Esophagus squamous epithelium (tissue), 4 donors: ENCODE measurements around the gene BBX.

ENCODE experiments used
- POLR2A ChIP-seq, 4 donors: fragments of 450-650 bp; IDR thresholded peaks; one replicate each; pipeline ENCODE4 v1.6.1; 2017; ENCODE audit warnings: antibody characterized with exemption in 4 of 4, mild to moderate bottlenecking in 4 of 4, moderate library complexity in 3 of 4
- TF ChIP-seq, protein P1 (sequence below), 6 experiments: fragments of 450-650 bp in 4 of 6; fragments of 200-600 bp in 2 of 6; sonication (generic) in 2 of 6; IDR thresholded peaks; one replicate each; pipeline ENCODE4 v1.5.1; 2016 to 2019; ENCODE audit warnings: antibody characterized with exemption in 6 of 6, mild to moderate bottlenecking in 4 of 6, moderate library complexity in 4 of 6

DNA sequence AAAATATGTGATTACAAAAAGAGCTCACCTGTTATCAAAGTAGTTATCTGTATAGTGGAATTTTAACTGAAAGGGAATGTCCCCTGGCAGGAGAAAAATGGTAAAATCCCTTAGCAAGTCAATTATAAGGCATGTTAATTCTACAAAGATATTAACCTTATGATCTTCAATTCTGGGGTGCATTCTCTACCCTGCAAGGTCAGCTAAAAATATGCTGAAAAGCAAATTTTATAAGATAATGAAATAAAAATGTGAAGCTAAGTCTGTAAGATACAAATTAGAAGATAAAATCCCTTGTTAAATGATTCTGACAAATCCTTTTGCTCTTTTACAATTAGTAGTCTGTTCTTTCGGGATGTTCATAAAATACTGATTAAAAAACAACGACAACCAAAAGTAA lies 109.8 kb downstream of the BBX start:
- TF ChIP-seq, protein P1, sequence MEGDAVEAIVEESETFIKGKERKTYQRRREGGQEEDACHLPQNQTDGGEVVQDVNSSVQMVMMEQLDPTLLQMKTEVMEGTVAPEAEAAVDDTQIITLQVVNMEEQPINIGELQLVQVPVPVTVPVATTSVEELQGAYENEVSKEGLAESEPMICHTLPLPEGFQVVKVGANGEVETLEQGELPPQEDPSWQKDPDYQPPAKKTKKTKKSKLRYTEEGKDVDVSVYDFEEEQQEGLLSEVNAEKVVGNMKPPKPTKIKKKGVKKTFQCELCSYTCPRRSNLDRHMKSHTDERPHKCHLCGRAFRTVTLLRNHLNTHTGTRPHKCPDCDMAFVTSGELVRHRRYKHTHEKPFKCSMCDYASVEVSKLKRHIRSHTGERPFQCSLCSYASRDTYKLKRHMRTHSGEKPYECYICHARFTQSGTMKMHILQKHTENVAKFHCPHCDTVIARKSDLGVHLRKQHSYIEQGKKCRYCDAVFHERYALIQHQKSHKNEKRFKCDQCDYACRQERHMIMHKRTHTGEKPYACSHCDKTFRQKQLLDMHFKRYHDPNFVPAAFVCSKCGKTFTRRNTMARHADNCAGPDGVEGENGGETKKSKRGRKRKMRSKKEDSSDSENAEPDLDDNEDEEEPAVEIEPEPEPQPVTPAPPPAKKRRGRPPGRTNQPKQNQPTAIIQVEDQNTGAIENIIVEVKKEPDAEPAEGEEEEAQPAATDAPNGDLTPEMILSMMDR (IDR thresholded peaks at IDR 0.05): no peak
- no peak for TF ChIP-seq POLR2A (IDR thresholded peaks at IDR 0.05)
